HEK293 (cell line): ENCODE results near the gene USP5.

Experiments used
- CTCF ChIA-PET: fragments of 350-600 bp; formaldehyde crosslinking; extraction: SDS; loops from one replicate; lab custom pipeline; 2021; ENCODE audit warnings: antibody characterized with exemption; lab: Yijun Ruan, JAX
- POLR2A ChIA-PET: fragments of 300-600 bp; formaldehyde crosslinking; extraction: SDS; loops from one replicate; lab custom pipeline; 2020; ENCODE audit warnings: antibody characterized with exemption, inconsistent platforms; lab: Yijun Ruan, JAX
- H3K27ac ChIP-seq: fragments of 200-500 bp; sonication (Bioruptor generic); 2 replicates; pipeline ENCODE4 v1.5.1; 2014; ENCODE audit warnings: low read depth, low read length, control low read depth, inconsistent platforms; ENCODE audit errors: extremely low read depth
- H3K36me3 ChIP-seq, 2 experiments: fragments of 200-500 bp in 1 of 2; sonication (Bioruptor generic) in 1 of 2; 1 replicate in 1 of 2; 2 replicates in 1 of 2; pipeline ENCODE4 v1.5.1; 2014 to 2017; ENCODE audit warnings: inconsistent platforms in 2 of 2, low read length in 2 of 2; ENCODE audit not compliant: control insufficient read depth in 2 of 2, insufficient read depth in 1 of 2
- H3K4me1 ChIP-seq: fragments of 200-500 bp; sonication (Bioruptor generic); 2 replicates; pipeline ENCODE4 v1.5.1; 2014; ENCODE audit warnings: mild to moderate bottlenecking, low read length, inconsistent platforms; ENCODE audit not compliant: control insufficient read depth, insufficient read depth
- H3K4me3 ChIP-seq: 2 replicates; pipeline ENCODE4 v1.5.1; 2011; ENCODE audit warnings: low read depth, mild to moderate bottlenecking, control low read depth, low read length, moderate library complexity
- H3K9me3 ChIP-seq: fragments of 200-500 bp; sonication (Bioruptor generic); 2 replicates; pipeline ENCODE4 v1.5.1; 2014; ENCODE audit warnings: low read depth, low read length, inconsistent platforms; ENCODE audit not compliant: control insufficient read depth, insufficient read depth
- KLF10 ChIP-seq: fragments of 450-650 bp; IDR thresholded peaks from 2 replicates; pipeline ENCODE4 v1.5.1; 2018; ENCODE audit warnings: missing biosample characterization, mild to moderate bottlenecking, missing genetic modification characterization
- MYNN ChIP-seq: fragments of 450-650 bp; formaldehyde crosslinking; IDR thresholded peaks from 2 replicates; pipeline ENCODE4 v1.5.1; 2016; ENCODE audit warnings: missing biosample characterization, missing genetic modification characterization, borderline replicate concordance
- MZF1 ChIP-seq: fragments of 450-650 bp; formaldehyde crosslinking; IDR thresholded peaks from 2 replicates; pipeline ENCODE4 v1.5.1; 2017; ENCODE audit warnings: missing biosample characterization, missing genetic modification characterization, borderline replicate concordance
- ZNF174 ChIP-seq: fragments of 450-650 bp; formaldehyde crosslinking; IDR thresholded peaks from 2 replicates; pipeline ENCODE4 v1.5.0; 2017; ENCODE audit warnings: missing biosample characterization, mild to moderate bottlenecking, missing genetic modification characterization
- ZNF18 ChIP-seq: fragments of 450-650 bp; formaldehyde crosslinking; IDR thresholded peaks from 2 replicates; pipeline ENCODE4 v1.5.1; 2016; ENCODE audit warnings: missing biosample characterization, missing genetic modification characterization
- ZNF280D ChIP-seq: fragments of 450-650 bp; formaldehyde crosslinking; IDR thresholded peaks from 2 replicates; pipeline ENCODE4 v1.5.1; 2016; ENCODE audit warnings: missing biosample characterization, missing genetic modification characterization
- ZNF292 ChIP-seq: fragments of 450-650 bp; formaldehyde crosslinking; IDR thresholded peaks from 2 replicates; pipeline ENCODE4 v1.5.1; 2016; ENCODE audit warnings: low read depth, missing biosample characterization, missing genetic modification characterization, borderline replicate concordance
- ZNF391 ChIP-seq: fragments of 450-650 bp; formaldehyde crosslinking; IDR thresholded peaks from 2 replicates; pipeline ENCODE4 v1.5.1; 2016; ENCODE audit warnings: low read depth, missing biosample characterization, missing genetic modification characterization, borderline replicate concordance
- ZNF501 ChIP-seq: fragments of 450-650 bp; formaldehyde crosslinking; IDR thresholded peaks from 2 replicates; pipeline ENCODE4 v1.5.1; 2016; ENCODE audit warnings: missing biosample characterization, missing genetic modification characterization
- ZNF555 ChIP-seq: fragments of 450-650 bp; formaldehyde crosslinking; conservative IDR thresholded peaks from 2 replicates; pipeline ENCODE4 v1.5.1; 2017; ENCODE audit warnings: missing biosample characterization, mild to moderate bottlenecking, missing genetic modification characterization, inconsistent platforms
- ZNF701 ChIP-seq: fragments of 450-650 bp; formaldehyde crosslinking; IDR thresholded peaks from 2 replicates; pipeline ENCODE4 v1.5.1; 2016; ENCODE audit warnings: missing biosample characterization, missing genetic modification characterization
- ZNF76 ChIP-seq: fragments of 450-650 bp; formaldehyde crosslinking; IDR thresholded peaks from 2 replicates; pipeline ENCODE4; 2016; ENCODE audit warnings: low read depth, missing biosample characterization, missing genetic modification characterization, borderline replicate concordance
- TF ChIP-seq, protein P1 (sequence below): fragments of 450-650 bp; formaldehyde crosslinking; IDR thresholded peaks from 2 replicates; pipeline ENCODE4 v1.5.1; 2016; ENCODE audit warnings: missing biosample characterization, missing genetic modification characterization

The USP5 gene

DNA sequence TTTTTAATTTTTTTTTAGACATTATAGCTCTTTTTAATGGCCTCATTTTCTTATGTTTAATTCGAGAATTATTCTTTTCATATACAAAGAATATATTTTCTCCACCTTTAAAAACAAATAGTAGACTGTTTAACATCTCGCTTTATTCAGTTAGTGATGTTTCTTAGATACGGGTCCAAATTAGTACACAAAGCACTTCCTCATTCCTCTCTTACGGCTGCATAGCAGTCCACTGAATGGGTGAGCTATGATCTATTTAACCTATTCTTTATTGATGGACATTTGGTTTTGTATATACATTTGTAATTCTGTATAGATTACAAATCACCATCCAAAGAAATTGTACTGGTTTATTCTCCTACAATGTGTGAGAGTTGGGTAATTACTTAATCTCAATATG, 38.6 kb upstream of the USP5 start:
- Histone ChIP-seq H3K4me1 (no peaks in the 10 kb centered on the region), H3K9me3 (no peaks in the 10 kb centered on the region), H3K4me3 (no peak overlapping the region), H3K36me3 (no peaks in the 10 kb centered on the region), H3K27ac (no peak overlapping the region)
- POLR2A ChIA-PET: interaction anchor here (1.0 to 1.8 kb wide), 2 partner anchors 8 to 47 kb away, joined by 4 to 10 read pairs; partner anchors contain the start of genes GPR162 and PTMS
- CTCF ChIA-PET: interaction anchor here (0.6 to 1.3 kb wide), 10 partner anchors 8 to 273 kb away, joined by 3 to 6 read pairs (median 4); partner anchors contain the start of gene MLF2
- TF ChIP-seq ZNF701 (tag by site-specific recombination) (no peak), ZNF18 (tag by site-specific recombination) (no peak), ZNF280D (tag by site-specific recombination) (no peak), ZNF555 (tag by site-specific recombination) (no peak), ZNF174 (tag by site-specific recombination) (no peak), ZNF391 (no peak), ZNF501 (tag by site-specific recombination) (no peak), ZNF292 (tag by site-specific recombination) (no peak), KLF10 (tag by site-specific recombination) (no peak), MZF1 (no peak)

DNA sequence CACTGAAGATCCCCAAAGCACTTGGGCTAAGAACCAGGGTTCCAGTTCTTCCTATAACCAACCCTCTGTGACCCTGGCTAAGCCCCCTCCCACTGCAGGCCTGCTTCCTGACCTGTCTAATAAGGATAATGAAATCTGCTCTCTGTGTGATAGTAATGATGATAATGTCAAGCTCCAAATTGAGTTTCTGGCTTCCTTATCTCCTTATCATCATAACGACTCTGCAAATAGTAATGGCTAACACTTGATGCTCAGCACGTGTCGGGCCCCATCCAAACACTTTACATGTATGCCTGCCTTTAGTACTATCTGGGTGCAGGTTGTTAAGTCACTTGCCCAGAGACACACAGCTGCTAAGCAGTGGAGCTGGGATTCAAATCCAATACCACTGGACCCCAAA, 35.4 kb upstream of the USP5 start:
- Histone ChIP-seq H3K36me3 (no peaks in the 10 kb centered on the region), H3K9me3 (no peaks in the 10 kb centered on the region)
- TF ChIP-seq MYNN (tag by site-specific recombination): no peak
- TF ChIP-seq, protein P1, sequence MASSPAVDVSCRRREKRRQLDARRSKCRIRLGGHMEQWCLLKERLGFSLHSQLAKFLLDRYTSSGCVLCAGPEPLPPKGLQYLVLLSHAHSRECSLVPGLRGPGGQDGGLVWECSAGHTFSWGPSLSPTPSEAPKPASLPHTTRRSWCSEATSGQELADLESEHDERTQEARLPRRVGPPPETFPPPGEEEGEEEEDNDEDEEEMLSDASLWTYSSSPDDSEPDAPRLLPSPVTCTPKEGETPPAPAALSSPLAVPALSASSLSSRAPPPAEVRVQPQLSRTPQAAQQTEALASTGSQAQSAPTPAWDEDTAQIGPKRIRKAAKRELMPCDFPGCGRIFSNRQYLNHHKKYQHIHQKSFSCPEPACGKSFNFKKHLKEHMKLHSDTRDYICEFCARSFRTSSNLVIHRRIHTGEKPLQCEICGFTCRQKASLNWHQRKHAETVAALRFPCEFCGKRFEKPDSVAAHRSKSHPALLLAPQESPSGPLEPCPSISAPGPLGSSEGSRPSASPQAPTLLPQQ (tag by site-specific recombination): 0 out of 2 replicates have a peak, but pooled peaks have one; percentile 43
- TF ChIP-seq, all 188 proteins: peak for 1
- no peak overlapping the region for H3K27ac ChIP-seq
- POLR2A ChIA-PET: interaction anchor here (1.2 kb wide), 1 partner anchor 203 kb away, joined by 3 read pairs; no protein-coding TSS in a partner anchor
- peaks cover 6% of the 10 kb centered on the region; the same call in 1 of the 2 replicates for H3K4me1 ChIP-seq
- CTCF ChIA-PET: no interaction called here
- H3K4me3 ChIP-seq: no peak overlapping the region

DNA sequence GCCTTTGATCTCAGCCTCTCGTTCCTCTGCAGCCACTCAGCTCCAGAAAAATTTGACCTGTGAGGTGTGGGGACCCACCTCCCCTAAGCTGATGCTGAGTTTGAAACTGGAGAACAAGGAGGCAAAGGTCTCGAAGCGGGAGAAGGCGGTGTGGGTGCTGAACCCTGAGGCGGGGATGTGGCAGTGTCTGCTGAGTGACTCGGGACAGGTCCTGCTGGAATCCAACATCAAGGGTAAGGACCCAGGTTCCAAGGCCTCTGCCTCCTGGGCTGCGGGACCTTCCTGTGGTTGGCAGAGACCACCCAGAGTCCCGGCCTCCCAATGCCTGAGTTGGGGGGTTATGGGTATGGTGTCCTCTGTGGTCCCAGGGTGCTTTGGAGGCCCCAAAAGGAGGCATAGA, 34.9 kb upstream of the USP5 start:
- Histone ChIP-seq H3K36me3 (no peaks in the 10 kb centered on the region), H3K9me3 (no peaks in the 10 kb centered on the region), H3K4me3 (no peak overlapping the region)
- CTCF ChIA-PET: no interaction called here
- POLR2A ChIA-PET: no interaction called here
- 0 out of 2 replicates have a peak, but pooled peaks have one; percentile 26 for TF ChIP-seq ZNF76 (tag by site-specific recombination)
- TF ChIP-seq ZNF18 (tag by site-specific recombination): no peak
- TF ChIP-seq, all 188 proteins: peak for 1
- peaks cover 6% of the 10 kb centered on the region; the same call in 1 of the 2 replicates for H3K4me1 ChIP-seq
- H3K27ac ChIP-seq: no peak overlapping the region
